ENCODE results near the gene ELMO3. TPM values are rescaled to one million over a fixed set of nuclear protein-coding genes. Genes with fewer than 3 reads are reported as not detected.
A peak's percentile ranks its signal among the peaks of the same experiment; 100 is the strongest.

ELMO3 gene
- total and polyA plus RNA-seq, 2 of the 13 experiments (the other 11 are each of a cell fraction or from before 2014, with no cell fraction given), result 2.6 to 4.0 TPM

GRCh38 chr16:67226804-67227566, 28.1 kb downstream of the ELMO3 start, which contains the start of gene TMEM208 (continued):
- TF ChIP-seq ATF3 (CRISPR knock-in tag; IDR thresholded peaks at IDR 0.05) (peak; percentile 64; the same call in 1 of the 2 replicates), SKIL (CRISPR knock-in tag; IDR thresholded peaks at IDR 0.05; ENCODE audit: borderline replicate concordance) (no peak), ZFP37 (CRISPR knock-in tag; IDR thresholded peaks at IDR 0.05; ENCODE audit: borderline replicate concordance) (peak; percentile 93), NFKBIZ (CRISPR knock-in tag; IDR thresholded peaks at IDR 0.05) (peak; percentile 89), GATAD1 (CRISPR knock-in tag; IDR thresholded peaks at IDR 0.05) (peak; percentile 100), RFX3 (CRISPR knock-in tag; IDR thresholded peaks at IDR 0.05) (no peak), PHB2 (IDR thresholded peaks at IDR 0.05; ENCODE audit: partially characterized antibody) (no peak), ZNF530 (CRISPR knock-in tag; IDR thresholded peaks at IDR 0.05; ENCODE audit: low read depth) (no peak), NFE2 (CRISPR knock-in tag; IDR thresholded peaks at IDR 0.05) (no peak), SSRP1 (CRISPR knock-in tag; IDR thresholded peaks at IDR 0.05) (no peak), ZFAT (CRISPR knock-in tag; conservative IDR thresholded peaks at IDR 0.05) (no peak), ZBED4 (CRISPR knock-in tag; IDR thresholded peaks at IDR 0.05; ENCODE audit: borderline replicate concordance) (no peak; the same call in 1 of the 2 replicates), ZMYM3 (CRISPR knock-in tag; IDR thresholded peaks at IDR 0.05) (no peak), BRD4 (CRISPR knock-in tag; IDR thresholded peaks at IDR 0.05) (peak; percentile 80), RAD51 (IDR thresholded peaks at IDR 0.05; ENCODE audit: borderline replicate concordance) (no peak), NPAS2 (CRISPR knock-in tag; IDR thresholded peaks at IDR 0.05; ENCODE audit: borderline replicate concordance) (no peak), ZBTB38 (CRISPR knock-in tag; IDR thresholded peaks at IDR 0.05) (peak; percentile 82; the same call in 1 of the 2 replicates), THRA (CRISPR knock-in tag; IDR thresholded peaks at IDR 0.05; ENCODE audit: borderline replicate concordance) (peak; percentile 90), HHEX (CRISPR knock-in tag; IDR thresholded peaks at IDR 0.05) (0 out of 2 replicates have a peak, but pooled peaks have one; percentile 31), SRSF9 (IDR thresholded peaks at IDR 0.05; ENCODE audit: borderline replicate concordance, insufficient read depth, low read depth, low read length, poor library complexity, severe bottlenecking) (no peak), DRAP1 (CRISPR knock-in tag; IDR thresholded peaks at IDR 0.05) (peak; percentile 92)

All from HepG2 (cell line).